ENCODE data around the gene PPM1H. TPM values are rescaled to one million over a fixed set of nuclear protein-coding genes. Genes with fewer than 3 reads are reported as not detected.

PPM1H gene
- total RNA-seq, 4 donors from 2014 or later: 1.7 to 7.4 (median 3.4) TPM

- Histone ChIP-seq H3K27ac (peak overlapping the region in 2 of 4 donors; percentile 45 to 52), H3K4me1 (no peaks in the 10 kb centered on the region), H3K36me3 (no peaks in the 10 kb centered on the region), H3K27me3 (no peaks in the 10 kb centered on the region), H3K9me3 (peaks cover 0 to 5% (median 1%) of the 10 kb centered on the region in 4 donors), H3K4me3 (no peak overlapping the region)
- TF ChIP-seq POLR2A (IDR thresholded peaks at IDR 0.05) (no peak), CTCF (IDR thresholded peaks at IDR 0.05) (no peak)
- no peak for DNase-seq
Observed at GRCh38 chr12:62679608-62680007, 255.3 kb downstream of the PPM1H start.

- no peaks in the 10 kb centered on the region for H3K36me3 ChIP-seq
- DNase-seq: no peak
- peaks cover 0 to 5% (median 1%) of the 10 kb centered on the region in 4 donors for H3K9me3 ChIP-seq
- TF ChIP-seq CTCF (IDR thresholded peaks at IDR 0.05) (no peak), POLR2A (IDR thresholded peaks at IDR 0.05) (no peak)
- no peaks in the 10 kb centered on the region for H3K4me1 ChIP-seq
- no peak overlapping the region for H3K27ac ChIP-seq
- no peaks in the 10 kb centered on the region for H3K27me3 ChIP-seq
- no peak overlapping the region for H3K4me3 ChIP-seq
Observed at GRCh38 chr12:62677355-62677754, 257.6 kb downstream of the PPM1H start.

GRCh38 chr12:62676521-62677307 is 258.2 kb downstream of the PPM1H start:
- Histone ChIP-seq H3K27ac (no peak overlapping the region), H3K27me3 (no peaks in the 10 kb centered on the region), H3K9me3 (peaks cover 0 to 5% (median 1%) of the 10 kb centered on the region in 4 donors), H3K36me3 (no peaks in the 10 kb centered on the region), H3K4me3 (no peak overlapping the region), H3K4me1 (no peaks in the 10 kb centered on the region)
- DNase-seq: no peak
- no peak for TF ChIP-seq POLR2A (IDR thresholded peaks at IDR 0.05)
- TF ChIP-seq CTCF (IDR thresholded peaks at IDR 0.05): no peak

GRCh38 chr12:62673028-62673815 is 261.7 kb downstream of the PPM1H start:
- H3K4me1 ChIP-seq: no peaks in the 10 kb centered on the region
- no peak for TF ChIP-seq CTCF (IDR thresholded peaks at IDR 0.05)
- TF ChIP-seq POLR2A (IDR thresholded peaks at IDR 0.05): no peak
- H3K27me3 ChIP-seq: no peaks in the 10 kb centered on the region
- no peaks in the 10 kb centered on the region for H3K36me3 ChIP-seq
- H3K4me3 ChIP-seq: no peak overlapping the region
- peaks cover 0 to 5% (median 1%) of the 10 kb centered on the region in 4 donors for H3K9me3 ChIP-seq
- DNase-seq: no peak
- H3K27ac ChIP-seq: no peak overlapping the region

GRCh38 chr12:62670986-62671720 is 263.8 kb downstream of the PPM1H start:
- no peak overlapping the region for H3K27ac ChIP-seq
- TF ChIP-seq POLR2A (IDR thresholded peaks at IDR 0.05) (no peak), CTCF (IDR thresholded peaks at IDR 0.05) (no peak)
- H3K36me3 ChIP-seq: no peaks in the 10 kb centered on the region
- no peaks in the 10 kb centered on the region for H3K4me1 ChIP-seq
- H3K9me3 ChIP-seq: peaks cover 0 to under 1% (median 0%) of the 10 kb centered on the region in 4 donors
- no peaks in the 10 kb centered on the region for H3K27me3 ChIP-seq
- DNase-seq: no peak
- no peak overlapping the region for H3K4me3 ChIP-seq
